ENCODE results near the gene HELQ. TPM values are rescaled to one million over a fixed set of nuclear protein-coding genes. Genes with fewer than 3 reads are reported as not detected.

The HELQ gene
- total and polyA plus RNA-seq, 2 experiments from 2014 or later, result 12.6 to 20.5 TPM

DNA sequence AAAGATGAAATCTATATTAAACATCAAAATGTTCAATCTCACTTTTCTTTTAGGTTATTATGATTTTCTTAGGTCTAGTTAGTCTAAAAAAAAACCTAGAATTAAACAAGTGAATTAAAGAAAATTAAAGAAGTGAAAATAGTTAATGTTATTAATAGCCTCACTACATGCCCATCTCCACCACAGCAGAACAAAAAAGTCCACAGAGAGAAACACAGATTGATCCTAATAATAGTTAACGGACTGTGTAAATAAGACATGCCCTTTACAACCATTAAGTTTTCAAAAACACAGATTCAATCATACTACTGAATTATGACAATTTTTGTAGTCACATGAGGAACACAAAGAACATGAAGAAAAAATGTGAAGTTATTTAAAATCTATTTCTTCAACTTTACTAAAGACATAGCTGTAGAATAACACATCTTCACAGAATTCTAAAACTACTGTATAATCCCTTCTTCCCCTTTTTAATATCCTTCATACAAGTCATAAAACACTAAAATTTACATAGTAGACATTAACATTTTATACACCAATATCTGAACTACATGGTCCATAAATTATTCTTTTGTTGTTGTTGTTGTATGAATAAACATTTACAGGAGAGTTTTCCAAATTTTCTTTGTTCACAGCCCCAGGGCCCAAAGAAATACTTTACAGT is 15.3 kb downstream of the HELQ start:
- Histone ChIP-seq H3K9me3 (ENCODE audit: low read depth) (no peaks in the 10 kb centered on the region), H3K4me3 (no peak overlapping the region), H3K36me3 (peaks cover 37% of the 10 kb centered on the region), H3K27me3 (no peaks in the 10 kb centered on the region), H3K27ac (no peak overlapping the region), H3K4me1 (ENCODE audit: low read depth) (no peaks in the 10 kb centered on the region)
- no peak for DNase-seq (ENCODE audit: low read depth in 1 of 2, low spot score in 1 of 2)
- TF ChIP-seq, protein P1, sequence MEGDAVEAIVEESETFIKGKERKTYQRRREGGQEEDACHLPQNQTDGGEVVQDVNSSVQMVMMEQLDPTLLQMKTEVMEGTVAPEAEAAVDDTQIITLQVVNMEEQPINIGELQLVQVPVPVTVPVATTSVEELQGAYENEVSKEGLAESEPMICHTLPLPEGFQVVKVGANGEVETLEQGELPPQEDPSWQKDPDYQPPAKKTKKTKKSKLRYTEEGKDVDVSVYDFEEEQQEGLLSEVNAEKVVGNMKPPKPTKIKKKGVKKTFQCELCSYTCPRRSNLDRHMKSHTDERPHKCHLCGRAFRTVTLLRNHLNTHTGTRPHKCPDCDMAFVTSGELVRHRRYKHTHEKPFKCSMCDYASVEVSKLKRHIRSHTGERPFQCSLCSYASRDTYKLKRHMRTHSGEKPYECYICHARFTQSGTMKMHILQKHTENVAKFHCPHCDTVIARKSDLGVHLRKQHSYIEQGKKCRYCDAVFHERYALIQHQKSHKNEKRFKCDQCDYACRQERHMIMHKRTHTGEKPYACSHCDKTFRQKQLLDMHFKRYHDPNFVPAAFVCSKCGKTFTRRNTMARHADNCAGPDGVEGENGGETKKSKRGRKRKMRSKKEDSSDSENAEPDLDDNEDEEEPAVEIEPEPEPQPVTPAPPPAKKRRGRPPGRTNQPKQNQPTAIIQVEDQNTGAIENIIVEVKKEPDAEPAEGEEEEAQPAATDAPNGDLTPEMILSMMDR (IDR thresholded peaks at IDR 0.05; ENCODE audit: low read depth, low read length), result no peak

DNA sequence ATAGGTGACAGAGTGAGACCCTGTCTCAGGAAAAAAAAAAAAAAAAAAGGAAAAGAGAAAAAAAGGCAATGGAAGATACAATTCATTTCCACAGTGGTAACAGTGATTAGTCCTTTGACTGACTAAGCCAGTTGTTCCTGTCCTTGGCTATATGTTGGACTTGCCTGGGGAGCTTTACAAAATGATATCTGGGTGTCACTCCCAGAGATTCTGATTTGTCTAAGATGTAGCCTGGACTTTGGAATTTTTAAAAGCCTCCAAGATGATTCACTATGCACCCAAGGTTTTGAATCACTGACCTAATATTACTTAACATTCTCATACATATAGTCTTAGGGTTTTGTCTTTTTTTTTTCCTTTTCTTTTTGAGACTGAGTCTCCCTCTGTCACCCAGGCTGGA is 16.9 kb downstream of the HELQ start:
- TF ChIP-seq, protein P1 (IDR thresholded peaks at IDR 0.05; ENCODE audit: low read depth, low read length), result no peak
- Histone ChIP-seq H3K27ac (no peak overlapping the region), H3K27me3 (no peaks in the 10 kb centered on the region)

DNA sequence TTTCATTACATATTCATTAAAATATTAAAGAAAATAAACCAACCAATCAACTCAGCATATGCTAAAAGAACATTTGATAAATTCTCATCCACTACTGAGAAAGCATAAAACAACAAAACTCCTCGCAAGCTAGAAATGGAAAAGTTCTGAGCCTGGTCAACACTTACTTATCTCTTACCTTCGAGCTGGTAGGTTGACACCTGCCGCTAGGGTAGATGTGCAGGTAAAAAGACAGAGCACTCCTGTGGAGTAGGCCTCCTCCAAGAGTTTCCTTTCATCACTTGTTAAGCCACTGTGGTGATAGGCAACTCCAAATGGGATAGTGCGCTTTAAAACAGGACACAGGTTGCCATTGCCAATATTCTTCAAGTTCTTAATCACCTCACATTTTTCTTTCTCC is 18.9 kb downstream of the HELQ start:
- TF ChIP-seq, protein P1 (IDR thresholded peaks at IDR 0.05; ENCODE audit: low read depth, low read length), result no peak
- no peaks in the 10 kb centered on the region for H3K27me3 ChIP-seq
- H3K9me3 ChIP-seq (ENCODE audit: low read depth), result no peaks in the 10 kb centered on the region
- no peak overlapping the region for H3K4me3 ChIP-seq
- no peak overlapping the region for H3K27ac ChIP-seq
- no peaks in the 10 kb centered on the region for H3K4me1 ChIP-seq (ENCODE audit: low read depth)
- H3K36me3 ChIP-seq, result peaks cover 14% of the 10 kb centered on the region
- no peak for DNase-seq (ENCODE audit: low read depth in 1 of 2, low spot score in 1 of 2)

More for the DNA sequence above, 16.9 kb downstream of the HELQ start:
- Histone ChIP-seq H3K4me3 (no peak overlapping the region), H3K36me3 (peaks cover 29% of the 10 kb centered on the region), H3K4me1 (ENCODE audit: low read depth) (no peaks in the 10 kb centered on the region), H3K9me3 (ENCODE audit: low read depth) (no peaks in the 10 kb centered on the region)
- no peak for DNase-seq (ENCODE audit: low read depth in 1 of 2, low spot score in 1 of 2)

DNA sequence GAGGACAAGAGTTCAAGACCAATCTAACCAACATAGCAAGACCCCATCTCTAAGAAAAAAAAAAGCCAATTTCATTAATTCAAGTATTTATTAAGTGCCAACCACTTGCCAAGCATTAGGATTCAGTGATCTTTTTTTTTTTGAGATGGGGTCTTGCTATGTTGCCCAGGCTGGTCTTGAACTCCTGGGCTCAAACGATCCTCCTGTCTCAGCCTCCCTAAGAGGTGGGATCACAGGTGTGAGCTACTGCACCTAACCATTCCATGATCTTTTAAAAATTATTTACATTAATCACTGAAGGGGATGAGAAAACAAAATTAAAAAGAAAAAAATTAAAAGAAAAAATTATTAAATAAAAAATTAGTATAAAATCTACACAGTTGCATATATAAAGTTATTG is 24.4 kb downstream of the HELQ start:
- no peak for DNase-seq (ENCODE audit: low read depth in 1 of 2, low spot score in 1 of 2)
- no peak overlapping the region for H3K4me3 ChIP-seq
- H3K36me3 ChIP-seq, result peaks cover 15% of the 10 kb centered on the region
- H3K27ac ChIP-seq, result no peak overlapping the region
- TF ChIP-seq, protein P1 (IDR thresholded peaks at IDR 0.05; ENCODE audit: low read depth, low read length), result no peak
- H3K27me3 ChIP-seq, result no peaks in the 10 kb centered on the region
- no peaks in the 10 kb centered on the region for H3K4me1 ChIP-seq (ENCODE audit: low read depth)
- no peaks in the 10 kb centered on the region for H3K9me3 ChIP-seq (ENCODE audit: low read depth)

DNA sequence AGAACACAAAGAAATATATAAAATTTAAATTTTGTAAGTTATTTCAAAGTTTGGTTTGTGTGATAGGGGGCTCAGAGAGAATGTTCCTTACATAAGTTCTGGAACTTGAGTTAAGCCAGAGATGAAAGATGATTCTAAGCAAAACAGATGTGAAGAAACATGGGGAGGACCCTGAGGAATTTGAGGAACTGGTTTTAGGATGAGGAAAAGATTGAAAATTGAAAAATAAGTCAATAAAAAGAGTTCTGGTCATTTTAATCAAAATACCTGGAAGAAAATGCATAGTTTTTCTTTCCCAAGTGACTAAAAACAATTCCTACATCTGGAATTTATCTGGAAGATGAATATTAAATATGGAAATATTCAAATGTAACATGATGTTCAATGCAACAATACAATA is 37.4 kb downstream of the HELQ start:
- Histone ChIP-seq H3K36me3 (peaks cover 36% of the 10 kb centered on the region), H3K9me3 (ENCODE audit: low read depth) (no peaks in the 10 kb centered on the region), H3K4me1 (ENCODE audit: low read depth) (no peaks in the 10 kb centered on the region), H3K27me3 (no peaks in the 10 kb centered on the region), H3K4me3 (no peak overlapping the region), H3K27ac (no peak overlapping the region)
- TF ChIP-seq, protein P1 (IDR thresholded peaks at IDR 0.05; ENCODE audit: low read depth, low read length), result no peak
- no peak for DNase-seq (ENCODE audit: low read depth in 1 of 2, low spot score in 1 of 2)
